GM23248 (cell line): ENCODE results near the gene SMU1.

Experiments used
- EZH2 ChIP-seq: fragments of 200-600 bp; sonication (generic); IDR thresholded peaks from 2 replicates; pipeline ENCODE4 v1.6.1; 2018; ENCODE audit warnings: antibody characterized with exemption, mild to moderate bottlenecking; ENCODE audit not compliant: insufficient read depth, poor library complexity, severe bottlenecking
- EZH2phosphoT487 ChIP-seq: fragments of 200-600 bp; sonication (generic); IDR thresholded peaks from 2 replicates; pipeline ENCODE4 v1.6.1; 2018; ENCODE audit warnings: antibody characterized with exemption, moderate library complexity, mild to moderate bottlenecking, low read depth; ENCODE audit not compliant: insufficient read depth

DNA sequence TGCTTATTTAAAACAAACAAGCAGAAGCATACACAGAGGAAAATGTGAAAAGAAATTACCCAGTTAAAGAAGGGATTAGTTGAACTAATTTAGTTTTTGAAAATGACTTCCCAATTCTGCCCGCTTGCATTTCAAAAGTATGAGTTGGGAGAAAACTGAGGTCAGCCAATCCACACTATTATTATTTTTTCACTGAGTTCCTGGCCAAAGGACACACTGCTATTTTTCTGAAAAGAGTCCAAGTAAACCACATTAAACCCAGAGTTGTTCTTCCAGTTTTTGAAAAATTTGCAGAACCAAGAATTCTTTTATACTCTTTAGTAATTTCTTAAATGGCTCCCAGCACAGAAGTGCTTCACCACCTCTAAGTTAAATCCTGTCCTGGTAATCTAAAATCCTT, 7.5 kb downstream of the SMU1 start:
- TF ChIP-seq EZH2 (no peak), EZH2phosphoT487 (no peak)
